Stimulated activated effector memory CD8-positive, alpha-beta T cell treated with anti-CD3 and anti-CD28 coated beads, Interleukin-12 subunit alpha, Interleukin-12 subunit beta, amount 100 ng/mL, for 72 hours (primary cell): Measurements from ENCODE around the gene ZC3H12A.

ENCODE experiments used
- ATAC-seq: fragments of 150-1000 bp; cut with Tn5 transposase; 2 replicates; pipeline ENCODE4 v1.10.0; 2021
- DNase-seq, 2 donors: peaks; one replicate each; pipeline ENCODE4 v3.0.0; 2021 to 2022; ENCODE audit warnings: low spot score in 2 of 2
- H3K27ac Mint-ChIP-seq: one replicate; pipeline ENCODE4 v1.8.0; 2022; ENCODE audit warnings: mild to moderate bottlenecking, mixed read lengths
- H3K36me3 Mint-ChIP-seq: one replicate; pipeline ENCODE4 v1.8.0; 2022; ENCODE audit warnings: mild to moderate bottlenecking, mixed read lengths
- H3K4me1 Mint-ChIP-seq: one replicate; pipeline ENCODE4 v1.8.0; 2022; ENCODE audit warnings: mixed read lengths
- H3K4me3 Mint-ChIP-seq: one replicate; pipeline ENCODE4 v1.8.0; 2022; ENCODE audit warnings: mild to moderate bottlenecking, mixed read lengths
- H3K9me3 Mint-ChIP-seq: one replicate; pipeline ENCODE4 v1.8.0; 2022; ENCODE audit warnings: mixed read lengths

The ZC3H12A gene

DNA sequence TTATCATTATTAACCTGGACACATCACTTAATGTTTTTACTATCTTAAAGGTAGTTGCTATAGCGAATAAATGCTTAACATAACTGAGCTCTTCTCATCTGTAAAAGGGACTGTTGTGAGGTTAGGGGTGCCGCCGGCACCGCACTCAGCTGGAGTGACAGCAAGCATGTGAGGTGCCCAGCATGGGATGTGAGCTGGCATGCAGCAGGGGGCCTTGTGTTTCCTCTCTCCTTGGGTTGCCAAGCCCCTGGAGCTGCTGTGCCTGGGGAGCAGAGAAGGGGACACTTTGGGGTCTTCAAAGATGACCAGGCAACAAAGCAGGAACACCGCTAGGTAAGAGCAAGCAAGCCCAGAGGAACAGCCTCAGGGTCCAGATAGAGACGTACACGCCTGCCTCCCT is 2.1 kb upstream of the ZC3H12A start:
- ATAC-seq (no peak), DNase-seq (no peak)
- Mint-ChIP-seq H3K4me1 (peaks cover 39% of the 10 kb centered on the region), H3K27ac (peak overlapping the region; percentile 88), H3K36me3 (peaks cover 28% of the 10 kb centered on the region), H3K9me3 (no peaks in the 10 kb centered on the region), H3K4me3 (peak overlapping the region; percentile 95)

DNA sequence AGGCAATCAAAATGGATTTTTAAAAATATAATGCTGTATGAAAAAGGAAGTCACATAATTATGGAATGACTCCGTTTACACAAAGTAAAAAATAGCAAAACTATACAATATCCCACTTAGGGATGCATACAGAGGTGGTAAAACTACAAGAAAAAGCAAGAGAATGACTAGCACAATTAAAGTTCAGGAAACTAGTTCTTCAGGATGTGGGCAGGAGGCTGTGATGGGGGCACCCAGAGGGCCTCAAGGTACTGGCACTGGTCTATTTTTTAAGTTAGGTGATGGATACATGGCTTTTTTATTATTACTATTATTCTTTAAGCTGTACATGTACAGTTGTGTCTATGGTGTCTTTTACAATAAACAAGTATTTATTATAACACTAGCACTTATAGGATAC is 1.4 kb upstream of the ZC3H12A start:
- Mint-ChIP-seq H3K9me3 (no peaks in the 10 kb centered on the region), H3K36me3 (peaks cover 35% of the 10 kb centered on the region), H3K4me3 (peak overlapping the region; percentile 95), H3K4me1 (peaks cover 43% of the 10 kb centered on the region), H3K27ac (peak overlapping the region; percentile 88)
- ATAC-seq (no peak), DNase-seq (no peak)

DNA sequence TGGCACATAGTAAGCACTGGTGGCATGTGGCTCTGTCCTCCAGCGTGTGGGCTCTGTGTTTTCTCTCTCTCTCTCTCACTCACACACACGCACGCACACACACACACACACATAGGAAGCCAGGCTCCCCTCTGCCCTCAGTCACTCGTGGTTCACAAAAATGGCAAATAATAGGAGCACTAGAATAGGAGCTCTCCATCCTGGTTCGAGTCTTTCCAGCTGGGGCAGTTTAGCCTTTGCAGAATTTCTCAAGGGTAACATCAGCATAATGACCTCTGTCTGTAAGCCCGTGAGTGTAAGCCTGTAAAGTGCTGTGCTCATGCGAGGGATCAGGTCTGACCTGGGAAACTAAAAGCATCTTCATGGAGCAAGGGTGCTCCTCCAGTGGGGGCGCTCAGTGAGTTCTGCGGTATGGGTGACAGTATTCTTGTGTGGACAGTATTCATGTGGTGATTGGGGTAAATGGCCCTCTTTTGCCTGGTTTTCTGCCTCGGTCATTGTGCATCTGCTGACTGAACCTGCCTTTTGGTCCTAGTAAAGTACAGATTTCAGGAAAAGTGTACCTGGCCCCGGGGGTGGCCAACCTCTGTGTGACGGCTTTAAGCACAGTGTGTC is 842 bp upstream of the ZC3H12A start:
- ATAC-seq (peak; percentile 20), DNase-seq (peak in 1 of 2 donors; percentile 78)
- Mint-ChIP-seq H3K4me3 (peak overlapping the region; percentile 95), H3K9me3 (no peaks in the 10 kb centered on the region), H3K27ac (peak overlapping the region; percentile 88), H3K36me3 (peaks cover 41% of the 10 kb centered on the region), H3K4me1 (peaks cover 48% of the 10 kb centered on the region)

DNA sequence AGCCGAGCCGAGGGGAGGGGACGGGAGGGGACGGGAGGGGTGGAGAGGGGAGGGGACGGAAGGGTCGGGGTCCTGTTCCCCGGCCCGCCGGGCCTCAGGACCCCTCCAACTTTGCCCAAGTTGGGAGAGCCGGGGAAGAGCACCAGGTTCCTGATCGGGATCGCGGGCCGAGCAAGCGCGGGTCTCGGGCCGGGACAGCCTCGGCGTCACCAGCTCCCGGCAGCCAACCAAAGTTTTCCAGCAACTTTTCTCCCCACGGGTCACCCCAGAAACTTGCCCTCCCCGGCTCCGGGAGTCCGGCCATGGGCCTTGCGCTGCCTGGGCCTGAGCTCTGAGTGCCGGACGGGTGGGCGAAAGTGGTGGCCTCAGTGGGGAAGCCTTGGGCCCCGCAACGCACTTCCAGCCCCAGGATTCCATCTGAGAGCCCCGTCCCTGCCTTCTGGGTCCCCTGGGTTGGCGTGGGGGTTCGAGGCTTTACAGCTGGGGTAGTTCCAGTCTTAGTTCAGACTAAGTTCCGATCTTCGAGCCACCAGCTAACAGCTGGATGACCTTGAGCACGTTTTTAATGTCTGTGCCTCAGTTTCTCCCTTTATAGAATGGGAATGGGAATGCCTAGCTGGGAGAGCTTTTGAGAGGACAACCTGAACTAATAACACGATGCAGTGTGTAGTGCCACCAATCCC is 458 bp downstream of the ZC3H12A start:
- DNase-seq (peak in 1 of 2 donors; percentile 78), ATAC-seq (no peak)
- H3K27ac Mint-ChIP-seq: peak overlapping the region; percentile 97
- peaks cover 53% of the 10 kb centered on the region for H3K4me1 Mint-ChIP-seq
- H3K4me3 Mint-ChIP-seq: peak overlapping the region; percentile 95
- H3K36me3 Mint-ChIP-seq: peaks cover 54% of the 10 kb centered on the region
- H3K9me3 Mint-ChIP-seq: no peaks in the 10 kb centered on the region

DNA sequence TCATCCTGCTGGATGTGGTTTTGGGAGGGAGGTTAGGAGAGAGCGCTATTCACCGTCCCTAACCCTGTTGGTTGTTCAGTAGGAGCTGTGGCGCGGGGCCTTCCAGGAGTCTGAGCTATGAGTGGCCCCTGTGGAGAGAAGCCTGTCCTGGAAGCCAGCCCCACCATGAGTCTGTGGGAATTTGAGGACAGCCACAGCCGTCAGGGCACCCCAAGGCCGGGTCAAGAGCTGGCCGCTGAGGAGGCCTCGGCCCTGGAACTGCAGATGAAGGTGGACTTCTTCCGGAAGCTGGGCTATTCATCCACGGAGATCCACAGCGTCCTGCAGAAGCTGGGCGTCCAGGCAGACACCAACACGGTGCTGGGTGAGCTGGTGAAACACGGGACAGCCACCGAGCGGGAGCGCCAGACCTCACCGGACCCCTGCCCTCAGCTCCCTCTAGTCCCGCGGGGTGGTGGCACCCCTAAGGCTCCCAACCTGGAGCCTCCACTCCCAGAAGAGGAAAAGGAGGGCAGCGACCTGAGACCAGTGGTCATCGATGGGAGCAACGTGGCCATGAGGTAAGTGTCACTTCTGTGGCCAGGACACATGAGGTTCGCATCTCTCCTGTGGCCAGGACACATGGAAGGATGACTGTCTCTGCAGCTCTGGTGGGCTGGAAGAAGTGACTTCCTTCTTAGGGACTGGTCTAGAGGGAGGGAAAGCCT is 1.2 kb downstream of the ZC3H12A start:
- Mint-ChIP-seq H3K9me3 (no peaks in the 10 kb centered on the region), H3K4me3 (peak overlapping the region; percentile 95), H3K4me1 (peaks cover 55% of the 10 kb centered on the region), H3K27ac (peak overlapping the region; percentile 97), H3K36me3 (peaks cover 61% of the 10 kb centered on the region)
- no peak for ATAC-seq
- peak in 1 of 2 donors; percentile 64 for DNase-seq

DNA sequence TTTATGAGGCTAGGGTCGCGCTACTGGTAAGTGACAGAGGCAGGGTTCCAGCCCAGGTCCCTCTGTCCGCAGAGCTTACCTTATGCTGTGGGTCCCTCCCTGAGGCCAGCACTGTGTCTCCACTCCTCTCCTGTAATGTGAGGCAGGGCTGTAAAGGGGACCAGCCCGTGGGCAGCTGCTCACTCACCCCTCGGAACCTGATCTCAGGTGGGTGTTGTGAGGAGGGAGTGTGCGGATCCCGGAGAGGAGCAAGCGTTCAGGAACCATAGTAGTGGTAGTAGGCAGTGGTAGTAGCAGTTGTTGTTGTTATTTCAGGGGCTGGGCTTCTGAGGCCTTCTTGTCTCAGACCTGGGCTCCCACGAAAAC is 1.7 kb downstream of the ZC3H12A start:
- peak in 1 of 2 donors; percentile 61 for DNase-seq
- Mint-ChIP-seq H3K4me1 (peaks cover 61% of the 10 kb centered on the region), H3K9me3 (no peaks in the 10 kb centered on the region), H3K27ac (peak overlapping the region; percentile 97), H3K4me3 (peak overlapping the region; percentile 95), H3K36me3 (peaks cover 66% of the 10 kb centered on the region)
- ATAC-seq: no peak

DNA sequence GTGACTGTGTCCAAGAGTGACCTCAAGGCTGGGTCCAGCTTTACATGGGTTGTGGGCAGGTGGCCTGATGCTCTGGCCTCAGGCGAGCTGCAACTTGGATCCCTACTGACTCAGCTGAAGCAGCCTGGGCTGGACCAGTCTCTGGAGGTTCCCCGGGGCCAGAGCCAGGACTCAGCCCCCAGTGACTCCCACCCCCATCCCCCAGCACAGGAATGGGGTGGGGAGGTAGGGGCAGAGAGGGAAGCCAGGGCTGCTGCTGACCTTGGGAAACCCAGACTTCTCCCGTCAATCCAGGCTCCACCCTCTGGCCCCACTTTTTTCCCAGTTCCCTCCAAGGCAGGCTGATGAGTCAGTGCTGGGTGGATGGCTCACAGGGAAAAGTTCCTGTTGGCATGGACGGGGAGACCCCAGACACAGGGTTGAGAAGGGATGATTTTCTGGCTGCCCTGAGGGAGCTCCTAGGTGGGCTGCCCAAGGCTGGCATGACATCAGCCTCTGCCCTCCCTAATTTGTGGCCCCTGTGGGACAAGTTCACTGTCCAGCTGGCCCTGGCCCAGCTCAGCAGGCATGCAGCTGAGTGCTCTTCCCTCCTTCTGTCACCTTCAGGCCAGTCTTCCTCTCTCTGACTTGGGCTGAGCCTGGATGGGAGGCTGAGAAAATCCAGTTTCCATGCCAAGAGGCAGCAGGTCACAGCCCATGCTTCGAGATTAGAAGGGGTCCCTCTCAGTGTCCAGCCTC is 2.2 kb downstream of the ZC3H12A start:
- Mint-ChIP-seq H3K36me3 (peaks cover 72% of the 10 kb centered on the region), H3K4me1 (peaks cover 62% of the 10 kb centered on the region), H3K9me3 (no peaks in the 10 kb centered on the region), H3K27ac (peak overlapping the region; percentile 97), H3K4me3 (peak overlapping the region; percentile 95)
- DNase-seq: no peak
- no peak for ATAC-seq

DNA sequence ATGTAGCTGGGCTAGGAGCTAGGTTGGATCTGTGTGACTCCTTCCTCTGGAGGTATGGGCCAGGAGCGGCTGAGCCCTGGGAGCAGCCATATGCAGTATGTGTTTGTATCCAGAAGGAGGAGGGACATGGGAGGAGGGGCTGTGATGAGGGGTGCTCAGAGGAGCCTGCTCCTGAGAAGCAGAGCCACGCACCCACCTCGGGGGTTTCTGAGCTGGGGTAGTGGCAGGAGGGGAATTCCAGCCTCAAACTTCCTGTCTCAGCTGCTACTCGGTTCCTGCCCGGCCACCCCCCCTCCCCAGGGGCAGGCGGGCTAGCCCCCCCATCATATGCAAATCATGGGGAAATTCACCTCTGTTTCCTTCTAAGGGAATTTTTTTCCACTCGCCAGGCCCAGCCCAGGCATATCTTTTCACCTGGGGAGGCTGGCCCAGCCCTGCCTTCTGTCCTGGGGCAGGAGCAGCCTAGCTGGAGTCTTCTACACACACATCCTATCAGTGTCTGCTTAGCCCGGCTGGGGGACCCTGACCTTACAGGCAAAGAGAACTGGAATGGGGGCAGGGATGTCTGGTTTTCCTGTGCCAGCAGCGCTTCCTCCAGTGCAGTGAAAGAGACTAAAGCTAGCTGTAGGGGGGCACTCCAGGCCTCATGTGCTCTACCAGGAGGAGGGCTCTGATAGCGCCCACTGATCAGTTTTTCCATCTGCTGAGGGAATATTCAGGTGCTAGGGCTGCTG is 3.0 kb downstream of the ZC3H12A start:
- Mint-ChIP-seq H3K4me3 (peak overlapping the region; percentile 95), H3K27ac (peak overlapping the region; percentile 97), H3K4me1 (peaks cover 62% of the 10 kb centered on the region), H3K9me3 (no peaks in the 10 kb centered on the region), H3K36me3 (peaks cover 79% of the 10 kb centered on the region)
- ATAC-seq: peak; percentile 49
- DNase-seq: peak; percentile 61 to 89

DNA sequence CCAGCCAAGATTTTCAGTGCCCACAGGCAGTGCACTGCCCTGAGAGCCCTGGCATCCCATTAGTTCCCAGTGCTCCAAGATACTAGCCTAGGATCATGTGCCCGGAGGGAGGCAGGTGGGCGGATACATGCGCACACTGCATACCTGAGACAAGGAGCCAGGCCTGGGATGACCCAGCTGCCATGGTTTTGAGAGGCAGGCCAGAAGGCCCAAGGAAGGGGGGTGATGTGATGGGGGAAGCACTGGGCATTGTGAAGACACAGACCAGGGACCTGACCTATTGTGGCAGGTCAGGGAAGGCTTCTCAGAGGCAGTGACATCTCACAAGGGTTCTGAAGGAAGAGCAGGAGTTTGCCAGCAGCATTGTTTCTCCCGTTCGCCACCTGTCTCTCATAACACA is 3.6 kb downstream of the ZC3H12A start:
- H3K27ac Mint-ChIP-seq: peak overlapping the region; percentile 97
- peak overlapping the region; percentile 95 for H3K4me3 Mint-ChIP-seq
- H3K36me3 Mint-ChIP-seq: peaks cover 85% of the 10 kb centered on the region
- H3K9me3 Mint-ChIP-seq: no peaks in the 10 kb centered on the region
- ATAC-seq (no peak), DNase-seq (peak in 1 of 2 donors; percentile 70)
- peaks cover 61% of the 10 kb centered on the region for H3K4me1 Mint-ChIP-seq

DNA sequence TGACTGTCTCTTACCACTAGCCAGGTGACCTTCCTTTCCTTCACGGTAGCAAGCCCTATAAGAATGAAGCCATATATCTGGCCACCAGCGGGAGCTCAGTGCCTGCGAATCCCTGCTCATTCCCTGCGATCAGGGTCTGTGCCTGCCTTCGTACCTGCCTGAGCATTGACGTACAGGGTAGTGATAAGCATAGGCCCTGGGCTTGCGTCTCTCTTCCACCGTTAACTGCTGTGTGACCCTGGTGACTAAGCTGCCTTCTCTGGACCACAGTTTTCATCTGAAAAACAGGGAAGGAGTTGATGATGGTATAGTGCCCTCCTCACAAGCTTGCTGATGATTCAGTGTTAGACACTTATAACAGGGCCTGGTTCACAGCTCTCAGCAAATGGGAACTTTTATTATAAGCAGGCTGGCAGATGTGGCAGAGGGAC is 4.1 kb downstream of the ZC3H12A start:
- no peaks in the 10 kb centered on the region for H3K9me3 Mint-ChIP-seq
- H3K27ac Mint-ChIP-seq: peak overlapping the region; percentile 97
- peak overlapping the region; percentile 95 for H3K4me3 Mint-ChIP-seq
- ATAC-seq: peak; percentile 65
- DNase-seq: peak in 1 of 2 donors; percentile 75
- H3K36me3 Mint-ChIP-seq: peaks cover 90% of the 10 kb centered on the region
- H3K4me1 Mint-ChIP-seq: peaks cover 56% of the 10 kb centered on the region

DNA sequence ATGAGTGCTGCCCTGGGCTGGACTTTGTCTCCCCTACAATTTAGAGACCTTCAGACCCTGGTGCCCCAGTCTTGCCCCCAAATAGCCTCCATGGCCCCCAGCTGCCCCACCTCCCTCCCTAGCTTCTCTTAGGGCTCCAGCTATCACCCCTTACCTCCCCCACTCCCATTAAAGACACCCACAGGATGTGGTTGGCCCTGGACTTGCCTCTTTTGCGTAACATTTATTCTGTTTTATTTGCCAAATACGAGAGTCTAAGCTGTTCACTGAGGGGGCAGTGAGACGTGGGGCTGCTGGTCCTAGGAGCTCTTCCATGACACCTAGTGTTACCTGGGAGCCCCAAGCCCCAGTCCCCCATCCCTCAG is 4.5 kb downstream of the ZC3H12A start:
- peak in 1 of 2 donors; percentile 74 for DNase-seq
- ATAC-seq: no peak
- Mint-ChIP-seq H3K4me3 (peak overlapping the region; percentile 95), H3K36me3 (peaks cover 94% of the 10 kb centered on the region), H3K4me1 (peaks cover 53% of the 10 kb centered on the region), H3K27ac (peak overlapping the region; percentile 97), H3K9me3 (no peaks in the 10 kb centered on the region)

DNA sequence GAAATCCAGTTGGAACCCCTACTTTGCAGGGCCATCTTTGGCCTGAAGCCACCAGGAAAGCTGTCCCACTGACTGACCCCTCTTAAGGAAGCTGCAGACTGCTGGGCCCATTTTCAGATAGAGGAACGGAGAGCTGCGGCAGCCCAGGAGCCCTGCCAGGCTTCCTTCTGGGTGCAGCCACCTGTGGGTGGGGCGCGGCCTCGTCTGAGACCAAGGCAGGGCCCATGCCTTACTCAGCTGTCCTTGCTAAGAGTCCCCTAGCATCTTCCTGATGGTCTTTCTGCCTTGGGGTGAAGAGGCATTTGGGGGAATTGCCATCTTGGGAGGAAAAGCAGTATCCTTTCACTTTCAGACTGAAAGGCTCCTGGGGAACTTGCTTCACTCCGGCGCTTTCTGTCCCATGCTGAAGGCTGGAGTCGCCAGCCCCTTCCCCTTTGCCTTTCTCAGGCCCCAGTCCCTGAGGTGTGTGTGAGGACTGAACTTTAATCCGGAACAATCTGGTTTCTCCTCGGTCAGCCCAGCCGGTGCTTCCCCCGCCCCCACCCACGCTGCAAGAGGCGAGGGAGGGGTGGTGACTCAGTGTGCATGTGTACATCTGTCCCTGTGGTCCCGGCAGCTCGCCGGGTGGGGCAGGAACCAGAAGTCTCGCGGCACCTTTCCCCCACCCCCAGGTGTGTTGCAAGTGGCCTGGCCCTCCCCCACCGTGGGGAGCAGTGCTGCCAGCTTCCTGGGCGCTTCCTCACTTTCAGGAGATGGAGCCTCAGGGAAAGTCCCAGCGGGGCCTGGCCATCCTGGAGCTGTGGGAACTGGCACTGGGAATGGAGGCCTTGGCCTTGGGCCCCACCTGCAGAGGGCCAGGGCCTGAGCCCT is 5.1 kb downstream of the ZC3H12A start:
- Mint-ChIP-seq H3K9me3 (no peaks in the 10 kb centered on the region), H3K4me3 (peak overlapping the region; percentile 95), H3K4me1 (peaks cover 58% of the 10 kb centered on the region), H3K36me3 (peaks cover 100% of the 10 kb centered on the region), H3K27ac (peak overlapping the region; percentile 97)
- DNase-seq (peak; percentile 69 to 90), ATAC-seq (peak; percentile 72)

DNA sequence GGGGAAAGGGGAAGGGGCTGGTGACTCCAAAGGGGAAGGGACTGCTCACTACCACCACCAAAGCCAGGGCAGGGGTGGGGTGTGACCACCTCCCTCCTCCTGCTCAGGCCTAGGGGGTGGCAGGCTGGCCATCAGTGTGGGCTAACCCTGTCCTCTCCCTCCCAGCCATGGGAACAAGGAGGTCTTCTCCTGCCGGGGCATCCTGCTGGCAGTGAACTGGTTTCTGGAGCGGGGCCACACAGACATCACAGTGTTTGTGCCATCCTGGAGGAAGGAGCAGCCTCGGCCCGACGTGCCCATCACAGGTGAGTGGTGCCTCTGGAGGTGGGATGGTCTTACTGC is 5.7 kb downstream of the ZC3H12A start:
- no peak for DNase-seq
- no peak for ATAC-seq
- H3K27ac Mint-ChIP-seq: peak overlapping the region; percentile 97
- peaks cover 100% of the 10 kb centered on the region for H3K36me3 Mint-ChIP-seq
- no peaks in the 10 kb centered on the region for H3K9me3 Mint-ChIP-seq
- peak overlapping the region; percentile 95 for H3K4me3 Mint-ChIP-seq
- H3K4me1 Mint-ChIP-seq: peaks cover 58% of the 10 kb centered on the region
